Pancreas (tissue), 10 donors: Measurements from ENCODE around the gene PRR16. TPM values are rescaled to one million over a fixed set of nuclear protein-coding genes. Genes with fewer than 3 reads are reported as not detected.

Experiments used
- ATAC-seq, 4 donors: fragments of 200-7000 bp; cut with Tn5 transposase; one replicate each; pipeline versions ENCODE4 v1.8.0 to v1.9.1; 2020; ENCODE audit warnings: mild to moderate bottlenecking in 4 of 4, moderate library complexity in 4 of 4
- DNase-seq, 6 donors: peaks; one replicate each; pipeline ENCODE4 v3.0.0-alpha.2; 2020
- FAIRE-seq: peaks from 2 replicates; lab custom pipeline; 2012; peaks lifted over from hg19 to GRCh38; lab: Jason Lieb, UNC
- H3K27ac ChIP-seq, 4 donors: fragments of 200-600 bp; sonication (generic); 1 replicate in 3 of 4; 2 replicates in 1 of 4; pipeline versions ENCODE4 v1.5.0 to v1.8.0; 2020
- H3K27me3 ChIP-seq, 4 donors: fragments of 200-600 bp; one replicate each; pipeline ENCODE4 v1.8.0; 2021
- H3K36me3 ChIP-seq, 3 donors: fragments of 200-600 bp; sonication (generic) in 1 of 3; one replicate each; pipeline versions ENCODE4 v1.5.0 to v1.8.0; 2020 to 2021
- H3K4me1 ChIP-seq, 3 donors: fragments of 200-600 bp; one replicate each; pipeline ENCODE4 v1.8.0; 2021
- H3K4me3 ChIP-seq, 4 donors: fragments of 200-600 bp; sonication (generic) in 2 of 4; one replicate each; pipeline versions ENCODE4 v1.5.0 to v1.8.0; 2020 to 2021
- H3K9me3 ChIP-seq, 4 donors: fragments of 200-600 bp; one replicate each; pipeline ENCODE4 v1.8.0; 2021
- CTCF ChIP-seq, 4 donors: fragments of 200-600 bp; sonication (generic) in 3 of 4; IDR thresholded peaks; one replicate each; pipeline versions ENCODE4 v1.5.0 to v1.8.0; 2021; ENCODE audit warnings: antibody characterized with exemption in 4 of 4
- WGBS, 2 donors: extraction: QIAGEN DNeasy Blood & Tissue Kit; methylation state at CpG; one replicate each; pipeline ENCODE4 v1.1.7; 2013; 5-methylcytosine and 5-hydroxymethylcytosine counted together
- intact Hi-C, 3 donors: fragments of 100-400 bp; cut with DNase I; formaldehyde crosslinking; loops; one replicate each; pipeline versions ENCODE4 v1.11.1 to v1.14.2; 2022
- polyA plus RNA-seq, 2 donors: library from polyadenylated mRNA; stranded (reverse); fragments of 200-250 nt; gene quantifications; one replicate each; pipeline ENCODE4 v1.2.3, GENCODE V29; 2013
- total RNA-seq, 6 donors: library from RNA; stranded (reverse); fragmentation: NEBNext Ultra II Directional in 4 of 6; extraction: Animal tissue kit (Norgen Biotek cat#: 25700) in 4 of 6; gene quantifications; one replicate each; pipeline versions ENCODE4 v1.2.1 to v1.2.4, GENCODE V29; 2021 to 2023
- donor health status: healthy with polysubstance abuse.
- donor health status: DM: no; HTN: no; CAD: no; lungs with moderate emphysema.
- donor health status: DM: no; HTN: no; CAD: no.
- donor health status: control.
- donor health status: control.
- donor health status: Bipolar disorder and iron deficiency.
- donor health status: DM: yes; HTN: yes; CAD: no.
- donor health status: DM: no; HTN: no; CAD: no.
- donor health status: DM: no; HTN: no; CAD: no.
- donor health status: DM: yes; HTN: yes; CAD: no.

Gene PRR16
- total and polyA plus RNA-seq, 8 donors, result 0.19 to 2.5 (median 0.56) TPM

- WGBS, 2 donors, result 38 to 39% methylated on average over 2 of the region's 2 CpGs
- no peak for DNase-seq
- intact Hi-C loops, result no loop called here
- FAIRE-seq, result no peak
- Histone ChIP-seq H3K4me3 (no peak overlapping the region), H3K4me1 (no peaks in the 10 kb centered on the region), H3K9me3 (no peaks in the 10 kb centered on the region), H3K27ac (no peak overlapping the region), H3K27me3 (no peaks in the 10 kb centered on the region), H3K36me3 (no peaks in the 10 kb centered on the region)
- no peak for ATAC-seq
- TF ChIP-seq CTCF (IDR thresholded peaks at IDR 0.05), result no peak
Observed at GRCh38 chr5:120446068-120446492, 18.0 kb upstream of the PRR16 start.

DNA sequence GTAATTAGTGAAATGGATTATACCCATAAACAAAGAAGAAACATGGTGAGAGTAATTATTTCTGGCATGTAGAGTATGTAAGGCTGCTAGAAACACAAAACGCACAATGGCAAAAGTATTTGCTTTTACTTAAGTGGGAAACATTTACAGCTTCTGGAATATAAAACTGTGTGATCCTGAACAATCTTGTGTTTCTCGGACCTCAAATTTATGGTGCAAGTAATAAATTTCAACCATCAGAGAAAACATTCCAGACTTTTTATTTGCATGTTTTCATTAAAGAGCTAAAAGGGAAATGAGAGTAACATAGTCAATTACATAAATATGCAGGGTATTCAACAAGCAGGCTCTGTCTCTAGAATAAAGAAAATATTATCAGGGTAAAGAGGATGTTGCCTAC is 17.2 kb upstream of the PRR16 start:
- FAIRE-seq (no peak), DNase-seq (no peak), ATAC-seq (no peak)
- Histone ChIP-seq H3K4me1 (no peaks in the 10 kb centered on the region), H3K4me3 (no peak overlapping the region), H3K27me3 (no peaks in the 10 kb centered on the region), H3K36me3 (no peaks in the 10 kb centered on the region), H3K27ac (no peak overlapping the region), H3K9me3 (no peaks in the 10 kb centered on the region)
- no peak for TF ChIP-seq CTCF (IDR thresholded peaks at IDR 0.05)
- intact Hi-C loops, result no loop called here
- 47 to 57% methylated on average over 2 of the region's 2 CpGs for WGBS, 2 donors

DNA sequence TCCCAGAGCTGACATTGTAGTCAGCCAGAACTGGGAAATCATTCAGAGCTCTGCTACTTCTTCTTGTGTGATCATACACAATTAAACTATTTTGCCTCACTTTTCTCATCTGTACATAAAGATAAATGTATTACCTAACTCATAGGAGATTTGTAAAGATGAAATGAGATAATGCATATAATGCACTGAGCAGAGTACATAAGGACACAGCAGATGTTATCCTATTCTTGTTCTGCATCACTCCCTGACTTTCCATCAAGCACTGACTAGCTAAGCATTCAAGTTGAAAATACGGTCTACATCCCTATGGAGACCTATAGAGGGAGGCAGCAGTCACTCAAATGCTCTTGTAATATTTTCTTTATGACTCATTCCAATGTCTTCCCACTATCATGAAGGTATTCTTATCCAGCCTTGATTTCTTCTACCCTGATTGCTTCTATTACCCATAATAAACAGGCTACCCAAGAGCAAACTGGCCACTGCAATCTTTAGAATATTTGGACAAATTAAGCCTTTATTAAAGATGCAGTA is 16.3 kb upstream of the PRR16 start:
- ATAC-seq (no peak), FAIRE-seq (no peak), DNase-seq (no peak)
- intact Hi-C loops, result no loop called here
- WGBS, 2 donors, result 36 to 59% methylated on average over 1 of the region's 1 CpG
- no peak for TF ChIP-seq CTCF (IDR thresholded peaks at IDR 0.05)
- Histone ChIP-seq H3K27ac (no peak overlapping the region), H3K4me1 (no peaks in the 10 kb centered on the region), H3K9me3 (no peaks in the 10 kb centered on the region), H3K4me3 (no peak overlapping the region), H3K36me3 (no peaks in the 10 kb centered on the region), H3K27me3 (no peaks in the 10 kb centered on the region)

- H3K9me3 ChIP-seq, result no peaks in the 10 kb centered on the region
- H3K4me1 ChIP-seq, result no peaks in the 10 kb centered on the region
- no peak overlapping the region for H3K27ac ChIP-seq
- intact Hi-C loops, result no loop called here
- no peak for TF ChIP-seq CTCF (IDR thresholded peaks at IDR 0.05)
- no peaks in the 10 kb centered on the region for H3K36me3 ChIP-seq
- no peak for FAIRE-seq
- no peaks in the 10 kb centered on the region for H3K27me3 ChIP-seq
- no peak overlapping the region for H3K4me3 ChIP-seq
- 63% methylated on average over 3 of the region's 3 CpGs for WGBS, 2 donors
- no peak for DNase-seq
- no peak for ATAC-seq
Observed at GRCh38 chr5:120449501-120449900, 14.6 kb upstream of the PRR16 start.

DNA sequence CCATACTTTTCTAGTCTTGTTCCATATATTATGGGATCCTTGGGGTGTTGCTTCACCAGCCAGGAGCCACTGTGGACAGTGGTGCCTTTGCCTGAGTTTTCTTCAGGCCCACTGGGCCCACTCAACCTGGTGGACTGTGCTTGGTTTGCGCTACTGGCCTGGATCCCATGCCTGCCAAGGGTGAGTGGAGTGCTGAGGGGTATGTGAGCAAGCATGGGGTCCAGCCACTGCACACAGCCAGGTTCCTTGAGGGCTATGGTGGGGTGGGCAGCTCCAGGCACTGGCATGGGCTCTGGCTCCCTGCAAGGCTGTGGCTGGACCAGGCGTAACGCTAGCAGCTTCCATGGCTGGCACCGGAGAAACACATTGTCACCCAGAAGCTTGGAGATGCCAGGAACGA is 13.2 kb upstream of the PRR16 start:
- FAIRE-seq, result no peak
- H3K27me3 ChIP-seq, result no peaks in the 10 kb centered on the region
- no peaks in the 10 kb centered on the region for H3K36me3 ChIP-seq
- TF ChIP-seq CTCF (IDR thresholded peaks at IDR 0.05), result no peak
- H3K4me3 ChIP-seq, result no peak overlapping the region
- intact Hi-C loops, result no loop called here
- H3K4me1 ChIP-seq, result no peaks in the 10 kb centered on the region
- WGBS, 2 donors, result 85 to 91% methylated on average over 5 of the region's 5 CpGs
- H3K9me3 ChIP-seq, result no peaks in the 10 kb centered on the region
- no peak overlapping the region for H3K27ac ChIP-seq
- DNase-seq, result peak in 1 of 6 donors; percentile 29
- ATAC-seq, result no peak
